HepG2 (cell line): ENCODE results near the gene CDKN1C. TPM values are rescaled to one million over a fixed set of nuclear protein-coding genes. Genes with fewer than 3 reads are reported as not detected.

ENCODE experiments used
- EED ChIP-seq: sonication (generic); formaldehyde crosslinking; IDR thresholded peaks from 2 replicates; pipeline ENCODE4 v1.5.0; 2020; ENCODE audit warnings: mild to moderate bottlenecking, missing genetic modification reagents
- KLF13 ChIP-seq: sonication (generic); formaldehyde crosslinking; IDR thresholded peaks from 2 replicates; pipeline ENCODE4 v1.4.0; 2020; ENCODE audit warnings: mild to moderate bottlenecking, missing genetic modification reagents
- REXO4 ChIP-seq: sonication (generic); formaldehyde crosslinking; IDR thresholded peaks from 2 replicates; pipeline ENCODE4 v1.8.0; 2022; ENCODE audit warnings: missing genetic modification reagents, mild to moderate bottlenecking, borderline replicate concordance
- SATB2 ChIP-seq: sonication (generic); formaldehyde crosslinking; IDR thresholded peaks from 2 replicates; pipeline ENCODE4 v1.5.0; 2020; ENCODE audit warnings: missing genetic modification reagents
- TEAD2 ChIP-seq: sonication (generic); formaldehyde crosslinking; IDR thresholded peaks from 2 replicates; pipeline ENCODE4 v1.9.0; 2021; ENCODE audit warnings: missing genetic modification reagents
- ZBTB1 ChIP-seq: sonication (generic); formaldehyde crosslinking; IDR thresholded peaks from 2 replicates; pipeline ENCODE4 v1.4.0; 2020; ENCODE audit warnings: missing genetic modification reagents, borderline replicate concordance
- ZC3H13 ChIP-seq: sonication (generic); formaldehyde crosslinking; IDR thresholded peaks from 2 replicates; pipeline ENCODE4 v1.8.1; 2023; ENCODE audit warnings: mild to moderate bottlenecking, missing genetic modification reagents, moderate library complexity
- ZFP36L1 ChIP-seq: sonication (generic); formaldehyde crosslinking; IDR thresholded peaks from 2 replicates; pipeline ENCODE4 v1.8.0; 2022; ENCODE audit warnings: mild to moderate bottlenecking, missing genetic modification reagents, moderate library complexity
- ZNF761 ChIP-seq: sonication (generic); formaldehyde crosslinking; conservative IDR thresholded peaks from 2 replicates; pipeline ENCODE4 v1.4.0; 2020; ENCODE audit warnings: mild to moderate bottlenecking, missing genetic modification reagents
- polyA plus RNA-seq, 8 experiments: library from polyadenylated mRNA; depleted of rRNA in 3 of 8; stranded (reverse) in 7 of 8; unstranded in 1 of 8; fragments of >200 nt; fragmentation: Illumina TruSeq in 4 of 8; extraction: Trizol in 4 of 8; gene quantifications; 2 replicates each; pipeline versions ENCODE4 v1.2.1 to v1.2.3, GENCODE V29; 2011 to 2016; ENCODE audit warnings: low read depth in 4 of 8, missing spikeins in 1 of 8, mixed read lengths in 1 of 8; ENCODE audit not compliant: insufficient read depth in 1 of 8
- total RNA-seq, 5 experiments: library from RNA; depleted of rRNA; stranded (reverse); fragments of >200 nt; fragmentation: Illumina TruSeq; extraction: Trizol; gene quantifications; 2 replicates each; pipeline ENCODE4 v1.2.3, GENCODE V29; 2016; ENCODE audit warnings: low read depth in 1 of 5
- TF ChIP-seq, protein P1 (sequence below), 2 experiments: IDR thresholded peaks; 2 replicates each; pipeline ENCODE4 v1.6.1; 2011 to 2012; ENCODE audit warnings: low read length in 2 of 2, borderline replicate concordance in 1 of 2, low read depth in 1 of 2, mild to moderate bottlenecking in 1 of 2, moderate library complexity in 1 of 2
- TF ChIP-seq, protein P2 (sequence below): sonication (generic); formaldehyde crosslinking; IDR thresholded peaks from 2 replicates; pipeline ENCODE4 v1.5.1; 2020; ENCODE audit warnings: mild to moderate bottlenecking, missing genetic modification reagents, moderate library complexity
- TF ChIP-seq, protein P3 (sequence below): IDR thresholded peaks from 2 replicates; pipeline ENCODE4 v1.4.0; 2020; ENCODE audit warnings: mild to moderate bottlenecking, missing genetic modification reagents
- TF ChIP-seq, protein P4 (sequence below): sonication (generic); formaldehyde crosslinking; IDR thresholded peaks from 2 replicates; pipeline ENCODE4 v1.8.0; 2022; ENCODE audit warnings: mild to moderate bottlenecking, missing genetic modification reagents, borderline replicate concordance
- TF ChIP-seq, protein P5 (sequence below): sonication (generic); formaldehyde crosslinking; IDR thresholded peaks from 2 replicates; pipeline ENCODE4 v1.4.0; 2020; ENCODE audit warnings: low read depth, missing genetic modification reagents

Gene CDKN1C
- total and polyA plus RNA-seq, 2 of the 13 experiments (the other 11 are each of a cell fraction or from before 2014, with no cell fraction given) = not detected

DNA sequence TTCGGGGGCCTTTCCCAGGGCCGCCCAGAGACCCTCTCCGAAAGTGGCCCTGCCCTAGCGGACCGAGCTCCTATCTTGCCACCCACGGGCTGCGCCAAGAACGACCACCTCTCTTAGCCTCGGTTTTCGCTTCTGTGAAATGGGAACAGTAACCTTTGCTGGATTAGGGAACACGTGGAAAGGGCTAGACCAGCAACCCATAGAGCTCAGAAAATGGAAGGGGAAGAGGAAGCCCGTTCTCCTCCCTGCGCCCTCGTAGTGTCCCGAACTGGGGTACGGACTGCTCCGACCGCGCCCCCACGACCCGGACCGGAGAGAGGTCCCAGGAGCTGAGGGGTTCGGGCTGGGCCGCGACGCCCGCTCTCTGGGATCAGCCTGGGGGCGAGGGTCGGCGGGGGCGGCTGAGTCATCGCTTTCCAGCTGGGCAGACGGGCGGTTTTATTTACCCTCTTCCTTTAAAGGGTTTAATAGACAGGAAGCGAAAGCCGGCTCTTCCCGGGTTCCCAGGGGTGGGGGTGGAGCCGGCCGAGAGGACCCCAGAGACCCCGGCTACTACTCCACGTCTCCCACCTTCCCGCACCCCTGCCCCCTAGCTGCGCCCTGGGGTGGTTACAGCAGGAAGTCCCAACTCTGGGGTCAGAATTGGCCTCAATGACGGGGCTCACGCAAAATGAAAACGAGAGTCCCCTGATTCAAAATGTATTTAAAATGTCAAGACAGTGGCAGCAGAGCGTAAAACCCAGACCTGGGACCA, 44.6 kb upstream of the CDKN1C start (continued):
- TF ChIP-seq, protein P1, sequence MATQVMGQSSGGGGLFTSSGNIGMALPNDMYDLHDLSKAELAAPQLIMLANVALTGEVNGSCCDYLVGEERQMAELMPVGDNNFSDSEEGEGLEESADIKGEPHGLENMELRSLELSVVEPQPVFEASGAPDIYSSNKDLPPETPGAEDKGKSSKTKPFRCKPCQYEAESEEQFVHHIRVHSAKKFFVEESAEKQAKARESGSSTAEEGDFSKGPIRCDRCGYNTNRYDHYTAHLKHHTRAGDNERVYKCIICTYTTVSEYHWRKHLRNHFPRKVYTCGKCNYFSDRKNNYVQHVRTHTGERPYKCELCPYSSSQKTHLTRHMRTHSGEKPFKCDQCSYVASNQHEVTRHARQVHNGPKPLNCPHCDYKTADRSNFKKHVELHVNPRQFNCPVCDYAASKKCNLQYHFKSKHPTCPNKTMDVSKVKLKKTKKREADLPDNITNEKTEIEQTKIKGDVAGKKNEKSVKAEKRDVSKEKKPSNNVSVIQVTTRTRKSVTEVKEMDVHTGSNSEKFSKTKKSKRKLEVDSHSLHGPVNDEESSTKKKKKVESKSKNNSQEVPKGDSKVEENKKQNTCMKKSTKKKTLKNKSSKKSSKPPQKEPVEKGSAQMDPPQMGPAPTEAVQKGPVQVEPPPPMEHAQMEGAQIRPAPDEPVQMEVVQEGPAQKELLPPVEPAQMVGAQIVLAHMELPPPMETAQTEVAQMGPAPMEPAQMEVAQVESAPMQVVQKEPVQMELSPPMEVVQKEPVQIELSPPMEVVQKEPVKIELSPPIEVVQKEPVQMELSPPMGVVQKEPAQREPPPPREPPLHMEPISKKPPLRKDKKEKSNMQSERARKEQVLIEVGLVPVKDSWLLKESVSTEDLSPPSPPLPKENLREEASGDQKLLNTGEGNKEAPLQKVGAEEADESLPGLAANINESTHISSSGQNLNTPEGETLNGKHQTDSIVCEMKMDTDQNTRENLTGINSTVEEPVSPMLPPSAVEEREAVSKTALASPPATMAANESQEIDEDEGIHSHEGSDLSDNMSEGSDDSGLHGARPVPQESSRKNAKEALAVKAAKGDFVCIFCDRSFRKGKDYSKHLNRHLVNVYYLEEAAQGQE (IDR thresholded peaks at IDR 0.05; ENCODE audit: borderline replicate concordance in 1 of 2, low read depth in 1 of 2, low read length in 2 of 2) = no peak
- TF ChIP-seq REXO4 (no peak), ZFP36L1 (CRISPR knock-in tag) (no peak), KLF13 (CRISPR knock-in tag) (no peak), ZNF761 (no peak), TEAD2 (CRISPR knock-in tag) (no peak), ZC3H13 (CRISPR knock-in tag) (0 out of 2 replicates have a peak, but pooled peaks have one; percentile 42), EED (no peak), ZBTB1 (no peak), SATB2 (CRISPR knock-in tag) (no peak)
- TF ChIP-seq, protein P2, sequence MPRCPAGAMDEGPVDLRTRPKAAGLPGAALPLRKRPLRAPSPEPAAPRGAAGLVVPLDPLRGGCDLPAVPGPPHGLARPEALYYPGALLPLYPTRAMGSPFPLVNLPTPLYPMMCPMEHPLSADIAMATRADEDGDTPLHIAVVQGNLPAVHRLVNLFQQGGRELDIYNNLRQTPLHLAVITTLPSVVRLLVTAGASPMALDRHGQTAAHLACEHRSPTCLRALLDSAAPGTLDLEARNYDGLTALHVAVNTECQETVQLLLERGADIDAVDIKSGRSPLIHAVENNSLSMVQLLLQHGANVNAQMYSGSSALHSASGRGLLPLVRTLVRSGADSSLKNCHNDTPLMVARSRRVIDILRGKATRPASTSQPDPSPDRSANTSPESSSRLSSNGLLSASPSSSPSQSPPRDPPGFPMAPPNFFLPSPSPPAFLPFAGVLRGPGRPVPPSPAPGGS (CRISPR knock-in tag) = no peak
- TF ChIP-seq, protein P3, sequence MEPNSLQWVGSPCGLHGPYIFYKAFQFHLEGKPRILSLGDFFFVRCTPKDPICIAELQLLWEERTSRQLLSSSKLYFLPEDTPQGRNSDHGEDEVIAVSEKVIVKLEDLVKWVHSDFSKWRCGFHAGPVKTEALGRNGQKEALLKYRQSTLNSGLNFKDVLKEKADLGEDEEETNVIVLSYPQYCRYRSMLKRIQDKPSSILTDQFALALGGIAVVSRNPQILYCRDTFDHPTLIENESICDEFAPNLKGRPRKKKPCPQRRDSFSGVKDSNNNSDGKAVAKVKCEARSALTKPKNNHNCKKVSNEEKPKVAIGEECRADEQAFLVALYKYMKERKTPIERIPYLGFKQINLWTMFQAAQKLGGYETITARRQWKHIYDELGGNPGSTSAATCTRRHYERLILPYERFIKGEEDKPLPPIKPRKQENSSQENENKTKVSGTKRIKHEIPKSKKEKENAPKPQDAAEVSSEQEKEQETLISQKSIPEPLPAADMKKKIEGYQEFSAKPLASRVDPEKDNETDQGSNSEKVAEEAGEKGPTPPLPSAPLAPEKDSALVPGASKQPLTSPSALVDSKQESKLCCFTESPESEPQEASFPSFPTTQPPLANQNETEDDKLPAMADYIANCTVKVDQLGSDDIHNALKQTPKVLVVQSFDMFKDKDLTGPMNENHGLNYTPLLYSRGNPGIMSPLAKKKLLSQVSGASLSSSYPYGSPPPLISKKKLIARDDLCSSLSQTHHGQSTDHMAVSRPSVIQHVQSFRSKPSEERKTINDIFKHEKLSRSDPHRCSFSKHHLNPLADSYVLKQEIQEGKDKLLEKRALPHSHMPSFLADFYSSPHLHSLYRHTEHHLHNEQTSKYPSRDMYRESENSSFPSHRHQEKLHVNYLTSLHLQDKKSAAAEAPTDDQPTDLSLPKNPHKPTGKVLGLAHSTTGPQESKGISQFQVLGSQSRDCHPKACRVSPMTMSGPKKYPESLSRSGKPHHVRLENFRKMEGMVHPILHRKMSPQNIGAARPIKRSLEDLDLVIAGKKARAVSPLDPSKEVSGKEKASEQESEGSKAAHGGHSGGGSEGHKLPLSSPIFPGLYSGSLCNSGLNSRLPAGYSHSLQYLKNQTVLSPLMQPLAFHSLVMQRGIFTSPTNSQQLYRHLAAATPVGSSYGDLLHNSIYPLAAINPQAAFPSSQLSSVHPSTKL = 0 out of 2 replicates have a peak, but pooled peaks have one; percentile 8
- TF ChIP-seq, protein P4, sequence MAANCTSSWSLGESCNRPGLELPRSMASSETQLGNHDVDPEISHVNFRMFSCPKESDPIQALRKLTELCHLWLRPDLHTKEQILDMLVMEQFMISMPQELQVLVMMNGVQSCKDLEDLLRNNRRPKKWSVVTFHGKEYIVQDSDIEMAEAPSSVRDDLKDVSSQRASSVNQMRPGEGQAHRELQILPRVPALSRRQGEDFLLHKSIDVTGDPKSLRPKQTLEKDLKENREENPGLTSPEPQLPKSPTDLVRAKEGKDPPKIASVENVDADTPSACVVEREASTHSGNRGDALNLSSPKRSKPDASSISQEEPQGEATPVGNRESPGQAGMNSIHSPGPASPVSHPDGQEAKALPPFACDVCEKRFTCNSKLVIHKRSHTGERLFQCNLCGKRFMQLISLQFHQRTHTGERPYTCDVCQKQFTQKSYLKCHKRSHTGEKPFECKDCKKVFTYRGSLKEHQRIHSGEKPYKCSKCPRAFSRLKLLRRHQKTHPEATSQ (CRISPR knock-in tag) = no peak
- TF ChIP-seq, protein P5, sequence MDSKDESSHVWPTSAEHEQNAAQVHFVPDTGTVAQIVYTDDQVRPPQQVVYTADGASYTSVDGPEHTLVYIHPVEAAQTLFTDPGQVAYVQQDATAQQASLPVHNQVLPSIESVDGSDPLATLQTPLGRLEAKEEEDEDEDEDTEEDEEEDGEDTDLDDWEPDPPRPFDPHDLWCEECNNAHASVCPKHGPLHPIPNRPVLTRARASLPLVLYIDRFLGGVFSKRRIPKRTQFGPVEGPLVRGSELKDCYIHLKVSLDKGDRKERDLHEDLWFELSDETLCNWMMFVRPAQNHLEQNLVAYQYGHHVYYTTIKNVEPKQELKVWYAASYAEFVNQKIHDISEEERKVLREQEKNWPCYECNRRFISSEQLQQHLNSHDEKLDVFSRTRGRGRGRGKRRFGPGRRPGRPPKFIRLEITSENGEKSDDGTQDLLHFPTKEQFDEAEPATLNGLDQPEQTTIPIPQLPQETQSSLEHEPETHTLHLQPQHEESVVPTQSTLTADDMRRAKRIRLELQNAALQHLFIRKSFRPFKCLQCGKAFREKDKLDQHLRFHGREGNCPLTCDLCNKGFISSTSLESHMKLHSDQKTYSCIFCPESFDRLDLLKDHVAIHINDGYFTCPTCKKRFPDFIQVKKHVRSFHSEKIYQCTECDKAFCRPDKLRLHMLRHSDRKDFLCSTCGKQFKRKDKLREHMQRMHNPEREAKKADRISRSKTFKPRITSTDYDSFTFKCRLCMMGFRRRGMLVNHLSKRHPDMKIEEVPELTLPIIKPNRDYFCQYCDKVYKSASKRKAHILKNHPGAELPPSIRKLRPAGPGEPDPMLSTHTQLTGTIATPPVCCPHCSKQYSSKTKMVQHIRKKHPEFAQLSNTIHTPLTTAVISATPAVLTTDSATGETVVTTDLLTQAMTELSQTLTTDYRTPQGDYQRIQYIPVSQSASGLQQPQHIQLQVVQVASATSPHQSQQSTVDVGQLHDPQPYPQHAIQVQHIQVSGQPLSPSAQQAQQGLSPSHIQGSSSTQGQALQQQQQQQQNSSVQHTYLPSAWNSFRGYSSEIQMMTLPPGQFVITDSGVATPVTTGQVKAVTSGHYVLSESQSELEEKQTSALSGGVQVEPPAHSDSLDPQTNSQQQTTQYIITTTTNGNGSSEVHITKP (CRISPR knock-in tag) = no peak
